HG02763 (cell line): ENCODE measurements around the gene FCHO2.

ENCODE experiments used
- ATAC-seq: cut with Tn5 transposase; IDR thresholded peaks from one replicate; pipeline ENCODE4 v1.9.1; 2021; ENCODE audit warnings: mild to moderate bottlenecking, moderate library complexity; ENCODE audit not compliant: unreplicated experiment

FCHO2 gene

DNA sequence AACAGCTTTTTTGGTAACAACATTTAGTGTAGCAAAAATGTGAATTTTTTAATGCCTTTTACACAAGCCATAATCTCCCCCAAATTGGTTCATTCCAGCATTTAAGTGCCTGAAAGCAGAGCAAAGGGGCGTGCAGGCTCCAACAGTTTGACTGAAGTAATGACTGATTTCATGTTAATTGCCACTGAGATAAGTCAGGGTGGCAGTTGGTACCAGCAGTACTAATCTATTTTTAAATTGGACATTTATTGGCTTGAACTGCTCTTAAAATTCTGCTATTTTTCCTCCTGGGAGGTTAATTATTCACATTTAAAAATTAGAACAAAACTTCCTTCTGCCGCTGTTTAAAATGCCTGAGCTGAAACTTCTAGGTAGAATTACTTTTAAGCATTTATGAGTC, 176.9 kb downstream of the FCHO2 start:
- ATAC-seq: no peak

DNA sequence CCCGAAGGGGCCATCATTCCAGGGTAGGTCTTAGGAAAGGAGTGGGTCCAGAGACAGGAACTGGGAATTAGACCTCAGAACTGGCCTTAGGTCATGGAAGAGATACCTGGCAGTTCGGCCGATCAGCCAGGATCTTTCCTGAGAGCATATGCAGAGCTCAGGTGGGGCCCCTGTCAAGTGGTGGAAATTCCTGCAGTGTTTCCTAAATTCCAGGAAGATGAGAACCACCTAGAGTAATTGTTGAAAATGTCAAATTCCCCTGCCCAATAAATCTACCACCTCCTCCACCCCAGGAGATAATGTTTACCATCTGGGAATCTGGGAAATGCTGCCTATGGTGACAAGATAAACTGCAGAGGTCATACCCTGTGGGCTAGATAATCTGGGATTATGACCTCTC, 179.2 kb downstream of the FCHO2 start:
- no peak for ATAC-seq

DNA sequence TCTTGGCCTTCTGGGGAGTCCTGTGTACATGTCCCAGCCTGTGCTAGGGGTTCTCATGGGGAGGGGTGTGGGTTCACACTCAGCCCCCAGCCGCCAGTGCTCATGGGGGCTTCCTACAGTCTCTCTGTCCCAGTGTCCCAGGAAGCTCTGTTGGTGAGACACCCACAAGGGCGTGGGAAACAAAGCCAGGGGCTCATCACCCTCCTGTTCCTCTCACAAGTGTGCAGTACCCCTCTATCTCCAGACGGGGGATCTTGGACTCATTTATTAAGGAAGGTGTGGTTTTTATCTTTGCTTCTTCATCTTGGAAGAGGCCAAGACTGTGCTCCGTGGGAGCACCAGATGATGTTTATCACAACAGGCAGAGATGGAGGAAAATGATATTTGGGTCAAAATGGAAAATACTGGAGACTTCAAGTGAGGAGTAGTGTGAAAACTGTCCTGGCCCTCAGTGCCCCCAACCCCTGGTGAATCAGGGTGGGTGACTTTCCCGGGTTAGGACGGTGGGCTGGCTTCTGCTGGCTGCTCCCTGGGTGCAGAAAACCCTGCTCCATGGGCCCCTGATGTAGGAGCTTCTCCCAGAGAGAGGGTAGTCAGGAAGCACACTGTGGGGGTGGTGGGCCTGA, 179.7 kb downstream of the FCHO2 start:
- no peak for ATAC-seq

DNA sequence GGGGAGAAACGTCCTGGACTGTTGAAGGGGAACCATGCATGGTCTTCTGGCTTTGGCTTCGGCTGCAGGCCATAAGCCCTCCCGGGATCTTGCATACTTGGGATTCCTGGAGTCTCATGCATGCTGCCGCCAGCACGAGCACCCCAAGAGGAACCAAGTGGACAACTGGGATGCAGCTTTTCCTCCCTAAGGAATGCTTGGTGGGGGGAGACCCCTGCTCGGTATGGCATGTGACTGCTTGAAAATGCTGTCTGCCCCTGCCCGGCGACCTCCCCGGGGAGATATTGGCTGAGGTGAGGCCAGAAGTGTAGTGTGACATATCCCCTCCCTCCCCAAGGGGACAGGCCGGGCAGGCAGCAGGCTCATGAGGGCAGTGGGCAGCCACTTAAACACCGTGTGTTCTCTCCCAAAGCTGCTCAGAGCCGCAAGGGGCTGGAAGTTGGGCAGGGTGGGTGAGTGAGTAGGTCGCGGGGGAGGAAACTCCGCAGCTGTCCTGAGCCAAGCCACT, 180.3 kb downstream of the FCHO2 start:
- ATAC-seq: no peak

DNA sequence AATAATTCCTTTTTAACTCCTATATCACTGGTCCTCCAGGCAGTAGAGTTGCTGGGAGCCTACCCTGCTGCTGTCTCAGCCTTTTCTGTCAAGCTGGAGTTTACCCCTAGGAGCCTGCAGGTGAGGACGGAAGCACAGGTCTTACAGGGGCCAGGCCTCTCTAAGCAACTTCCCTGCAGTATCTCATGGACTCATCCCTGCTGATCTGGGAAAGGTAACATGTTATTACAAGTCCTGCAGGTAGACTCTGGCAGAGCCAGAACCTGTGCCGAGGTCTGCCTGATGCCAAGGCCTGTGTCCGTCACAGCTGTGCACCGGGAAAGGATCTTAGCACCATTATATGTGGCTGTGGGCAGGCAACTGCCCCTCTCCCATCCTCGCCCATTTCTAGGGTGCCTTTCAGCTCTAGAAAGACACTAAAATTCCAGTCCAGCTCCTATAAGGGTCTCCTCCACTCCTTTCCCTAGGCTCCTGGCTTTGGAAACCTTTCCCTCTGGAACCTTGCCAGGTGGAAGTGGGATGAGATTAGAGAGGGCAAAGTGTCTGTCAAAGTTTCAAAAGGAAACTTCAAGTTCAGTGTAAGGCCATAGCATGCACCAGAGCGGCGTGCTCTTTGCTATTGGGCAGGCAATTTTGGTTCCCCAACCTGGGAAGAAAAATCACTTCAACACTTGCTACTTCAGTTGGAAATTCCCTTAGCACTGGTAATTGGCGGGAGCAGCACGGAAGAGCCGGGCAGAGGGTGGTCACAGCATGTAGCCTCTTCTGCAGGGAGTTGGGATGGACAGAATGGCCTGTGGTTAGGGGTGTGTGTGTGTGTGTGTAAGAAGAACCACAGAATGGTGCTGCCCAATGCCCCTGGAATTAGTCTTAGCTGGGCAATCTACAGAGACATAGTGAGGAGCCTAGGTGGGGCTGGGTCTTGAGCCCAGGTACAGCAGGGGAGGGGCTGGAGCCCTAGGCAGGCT, 182.0 kb downstream of the FCHO2 start:
- no peak for ATAC-seq

- ATAC-seq: no peak
These were observed 183.6 kb downstream of the FCHO2 start for GRCh38 chr5:73139485-73139884.
